ENCODE measurements around the gene NIT1. TPM values are rescaled to one million over a fixed set of nuclear protein-coding genes. Genes with fewer than 3 reads are reported as not detected.

The NIT1 gene
- total RNA-seq, 4 donors from 2014 or later: 32.8 to 35.6 (median 34.8) TPM

DNA sequence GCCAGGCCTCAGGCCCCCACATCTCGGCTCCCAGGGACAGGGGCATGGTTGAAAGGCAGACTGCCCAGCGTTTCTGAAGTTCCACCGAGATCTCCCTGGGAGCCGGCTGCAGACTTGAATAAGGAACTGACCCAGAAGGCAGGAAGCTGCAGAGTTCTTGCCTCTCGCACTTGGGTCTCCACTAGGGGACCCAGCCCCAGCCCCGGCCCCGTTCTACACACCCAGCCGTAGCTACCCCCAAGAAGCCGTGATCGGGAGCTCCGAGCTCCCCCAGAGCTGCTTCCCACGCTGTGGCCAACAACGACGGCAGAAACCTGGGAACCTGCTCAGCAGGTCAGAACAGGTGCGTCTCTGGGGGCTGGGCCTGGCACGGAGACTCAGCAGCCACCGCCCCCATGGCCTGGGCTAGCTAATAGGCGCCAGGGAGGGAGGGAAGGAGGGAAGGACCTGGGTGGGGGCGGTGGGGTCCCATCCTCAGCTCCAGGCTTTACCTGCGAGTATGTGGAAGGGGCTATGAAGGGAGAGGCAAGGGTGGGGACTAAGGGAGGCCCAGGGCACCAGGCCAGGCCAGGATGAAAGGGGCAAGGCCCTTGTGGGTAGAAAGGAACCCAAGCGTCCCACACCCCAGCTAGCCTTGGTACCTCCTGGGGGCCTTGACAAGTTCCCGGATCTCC is 28.5 kb upstream of the NIT1 start, which contains the start of gene NECTIN4:
Gene NECTIN4, minus strand, starts transcription at position 308 of the 674 bp plus-strand sequence. Its CDS starts 262 bp downstream, at position 46.
- Histone ChIP-seq H3K9me3 (no peaks in the 10 kb centered on the region), H3K27ac (replicated peaks in 1 of 4) (no peak within 1 kb of the TSS), H3K4me1 (no peaks in the 10 kb centered on the region), H3K36me3 (no peaks in the 10 kb centered on the region), H3K4me3 (no peak within 1 kb of the TSS), H3K27me3 (peaks cover 0 to 17% (median 0%) of the 10 kb centered on the region in 4 donors)
- no peak for TF ChIP-seq EP300 (IDR thresholded peaks at IDR 0.05)
- no peak for TF ChIP-seq POLR2A (IDR thresholded peaks at IDR 0.05; ENCODE audit: low read depth)
- TF ChIP-seq, protein P1, sequence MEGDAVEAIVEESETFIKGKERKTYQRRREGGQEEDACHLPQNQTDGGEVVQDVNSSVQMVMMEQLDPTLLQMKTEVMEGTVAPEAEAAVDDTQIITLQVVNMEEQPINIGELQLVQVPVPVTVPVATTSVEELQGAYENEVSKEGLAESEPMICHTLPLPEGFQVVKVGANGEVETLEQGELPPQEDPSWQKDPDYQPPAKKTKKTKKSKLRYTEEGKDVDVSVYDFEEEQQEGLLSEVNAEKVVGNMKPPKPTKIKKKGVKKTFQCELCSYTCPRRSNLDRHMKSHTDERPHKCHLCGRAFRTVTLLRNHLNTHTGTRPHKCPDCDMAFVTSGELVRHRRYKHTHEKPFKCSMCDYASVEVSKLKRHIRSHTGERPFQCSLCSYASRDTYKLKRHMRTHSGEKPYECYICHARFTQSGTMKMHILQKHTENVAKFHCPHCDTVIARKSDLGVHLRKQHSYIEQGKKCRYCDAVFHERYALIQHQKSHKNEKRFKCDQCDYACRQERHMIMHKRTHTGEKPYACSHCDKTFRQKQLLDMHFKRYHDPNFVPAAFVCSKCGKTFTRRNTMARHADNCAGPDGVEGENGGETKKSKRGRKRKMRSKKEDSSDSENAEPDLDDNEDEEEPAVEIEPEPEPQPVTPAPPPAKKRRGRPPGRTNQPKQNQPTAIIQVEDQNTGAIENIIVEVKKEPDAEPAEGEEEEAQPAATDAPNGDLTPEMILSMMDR (IDR thresholded peaks at IDR 0.05): no peak
- TF ChIP-seq POLR2AphosphoS5 (IDR thresholded peaks at IDR 0.05): no peak
- 74% methylated on average over 15 of the region's 22 CpGs for WGBS
- DNase-seq (ENCODE audit: extremely low spot score): no peak
- intact Hi-C loops (cut with DNase I): no loop called here

DNA sequence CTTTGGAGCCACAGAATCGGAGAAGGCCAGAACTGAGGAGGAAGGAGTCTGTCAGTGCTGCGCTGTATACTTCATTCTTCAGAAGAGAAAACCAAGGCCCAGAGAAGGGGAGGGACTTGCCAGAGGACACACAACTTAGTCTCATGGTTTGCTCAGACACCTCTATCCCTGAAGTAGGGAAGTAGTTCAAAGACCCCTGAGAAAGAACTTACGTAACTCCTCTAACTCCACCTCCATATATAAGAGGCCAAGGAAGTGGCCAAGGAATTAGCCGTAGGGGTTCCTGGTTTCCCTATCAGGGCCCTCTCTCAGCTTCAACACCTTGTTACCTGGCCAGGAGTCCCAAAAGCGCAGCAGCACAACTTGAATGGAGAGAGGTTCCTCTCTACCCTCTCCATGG is 28.0 kb upstream of the NIT1 start:
- peaks cover 0 to 17% (median 0%) of the 10 kb centered on the region in 4 donors for H3K27me3 ChIP-seq
- H3K36me3 ChIP-seq: no peaks in the 10 kb centered on the region
- H3K9me3 ChIP-seq: no peaks in the 10 kb centered on the region
- 86% methylated on average over 5 of the region's 5 CpGs for WGBS
- H3K4me1 ChIP-seq: no peaks in the 10 kb centered on the region
- no peak for TF ChIP-seq EP300 (IDR thresholded peaks at IDR 0.05)
- TF ChIP-seq, protein P1 (IDR thresholded peaks at IDR 0.05): no peak
- no peak for TF ChIP-seq POLR2A (IDR thresholded peaks at IDR 0.05; ENCODE audit: low read depth)
- no peak for TF ChIP-seq POLR2AphosphoS5 (IDR thresholded peaks at IDR 0.05)
- intact Hi-C loops (cut with DNase I): no loop called here
- DNase-seq (ENCODE audit: extremely low spot score): no peak
- no peak overlapping the region for H3K4me3 ChIP-seq
- H3K27ac ChIP-seq (replicated peaks in 1 of 4): no peak overlapping the region

DNA sequence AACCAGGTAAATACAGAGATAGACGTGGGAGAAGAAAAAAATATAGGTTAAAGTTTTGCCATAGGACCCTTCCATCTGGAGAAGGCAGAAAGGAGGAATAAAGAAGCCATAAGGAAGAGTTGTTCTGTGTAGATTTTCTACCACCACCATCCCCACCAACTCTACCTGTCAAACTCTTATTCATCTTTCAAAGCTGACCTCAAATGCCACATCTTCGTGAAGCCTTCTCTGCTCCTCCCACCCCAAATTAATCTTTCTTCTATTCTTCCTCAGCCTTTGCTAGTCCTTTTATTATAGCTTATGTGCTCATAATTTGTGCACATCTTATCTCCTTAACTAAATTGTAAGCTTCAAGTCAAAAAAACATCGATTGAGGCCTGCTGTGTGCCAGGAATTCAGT is 27.3 kb upstream of the NIT1 start:
- H3K36me3 ChIP-seq: no peaks in the 10 kb centered on the region
- no peaks in the 10 kb centered on the region for H3K9me3 ChIP-seq
- no peak overlapping the region for H3K4me3 ChIP-seq
- H3K27me3 ChIP-seq: peaks cover 0 to 17% (median 0%) of the 10 kb centered on the region in 4 donors
- no peaks in the 10 kb centered on the region for H3K4me1 ChIP-seq
- no peak overlapping the region for H3K27ac ChIP-seq (replicated peaks in 1 of 4)
- DNase-seq (ENCODE audit: extremely low spot score): no peak
- TF ChIP-seq, protein P1 (IDR thresholded peaks at IDR 0.05): no peak
- TF ChIP-seq POLR2A (IDR thresholded peaks at IDR 0.05; ENCODE audit: low read depth): no peak
- no peak for TF ChIP-seq POLR2AphosphoS5 (IDR thresholded peaks at IDR 0.05)
- no peak for TF ChIP-seq EP300 (IDR thresholded peaks at IDR 0.05)
- WGBS: 73% methylated on average over 3 of the region's 3 CpGs
- intact Hi-C loops (cut with DNase I): no loop called here

DNA sequence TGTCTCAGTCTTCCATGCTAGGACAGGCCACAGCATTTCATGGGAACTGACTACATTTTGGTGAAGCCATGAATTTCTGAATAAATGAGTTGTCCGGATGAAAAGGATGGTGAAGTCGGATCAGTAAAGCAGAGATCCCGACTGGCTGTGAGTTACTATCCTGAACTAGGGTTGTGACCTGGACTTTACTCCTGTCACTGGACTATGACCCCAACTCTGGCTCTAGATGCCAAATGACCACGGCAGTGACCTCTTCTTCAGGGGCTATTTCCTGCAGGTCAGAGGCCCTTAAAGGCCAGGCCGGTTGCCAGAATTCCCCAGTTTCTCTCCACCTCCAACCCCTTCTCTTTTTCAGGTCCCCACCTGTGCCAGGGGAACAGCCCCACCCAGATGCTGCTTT is 26.8 kb upstream of the NIT1 start:
- Histone ChIP-seq H3K9me3 (no peaks in the 10 kb centered on the region), H3K36me3 (no peaks in the 10 kb centered on the region), H3K4me3 (no peak overlapping the region), H3K4me1 (no peaks in the 10 kb centered on the region), H3K27ac (replicated peaks in 1 of 4) (no peak overlapping the region), H3K27me3 (peaks cover 0 to 17% (median 0%) of the 10 kb centered on the region in 4 donors)
- 89% methylated on average over 5 of the region's 5 CpGs for WGBS
- TF ChIP-seq EP300 (IDR thresholded peaks at IDR 0.05): no peak
- TF ChIP-seq POLR2AphosphoS5 (IDR thresholded peaks at IDR 0.05): no peak
- TF ChIP-seq, protein P1 (IDR thresholded peaks at IDR 0.05): no peak
- no peak for TF ChIP-seq POLR2A (IDR thresholded peaks at IDR 0.05; ENCODE audit: low read depth)
- DNase-seq (ENCODE audit: extremely low spot score): no peak
- intact Hi-C loops (cut with DNase I): no loop called here
